ENCODE measurements around the gene TPO.

TPO gene

GRCh38 chr2:1498176-1498575 lies 84.9 kb downstream of the TPO start:
- H3K9me3 ChIP-seq (ENCODE audit: control insufficient read depth in 2 of 2, low read length in 2 of 2) = no peaks in the 10 kb centered on the region
- no peak overlapping the region for H3K9ac ChIP-seq (ENCODE audit: low read depth in 1 of 2, low read length in 2 of 2)
- no peak overlapping the region for H3K27ac ChIP-seq (ENCODE audit: low read depth in 2 of 2, low read length in 2 of 2)
- no peaks in the 10 kb centered on the region for H3K27me3 ChIP-seq (ENCODE audit: control insufficient read depth in 2 of 2, insufficient read depth in 2 of 2, low read length in 2 of 2)
- no peaks in the 10 kb centered on the region for H3K36me3 ChIP-seq (ENCODE audit: control insufficient read depth in 2 of 2, insufficient read depth in 2 of 2, low read length in 2 of 2)
- H3K4me1 ChIP-seq (ENCODE audit: control insufficient read depth in 2 of 2, insufficient read depth in 2 of 2, low read length in 2 of 2) = peaks cover 0 to 5% of the 10 kb centered on the region in 2 donors
- H3K4me3 ChIP-seq (ENCODE audit: low read length in 2 of 2) = no peak overlapping the region

- Histone ChIP-seq H3K36me3 (ENCODE audit: control insufficient read depth in 2 of 2, insufficient read depth in 2 of 2, low read length in 2 of 2) (no peaks in the 10 kb centered on the region), H3K9me3 (ENCODE audit: control insufficient read depth in 2 of 2, low read length in 2 of 2) (no peaks in the 10 kb centered on the region), H3K9ac (ENCODE audit: low read depth in 1 of 2, low read length in 2 of 2) (no peak overlapping the region), H3K27me3 (ENCODE audit: control insufficient read depth in 2 of 2, insufficient read depth in 2 of 2, low read length in 2 of 2) (no peaks in the 10 kb centered on the region), H3K4me3 (ENCODE audit: low read length in 2 of 2) (no peak overlapping the region), H3K27ac (ENCODE audit: low read depth in 2 of 2, low read length in 2 of 2) (no peak overlapping the region), H3K4me1 (ENCODE audit: control insufficient read depth in 2 of 2, insufficient read depth in 2 of 2, low read length in 2 of 2) (no peaks in the 10 kb centered on the region)
Measured at GRCh38 chr2:1499033-1499795, 86.0 kb downstream of the TPO start.

- no peaks in the 10 kb centered on the region for H3K36me3 ChIP-seq (ENCODE audit: control insufficient read depth in 2 of 2, insufficient read depth in 2 of 2, low read length in 2 of 2)
- H3K9ac ChIP-seq (ENCODE audit: low read depth in 1 of 2, low read length in 2 of 2) = no peak overlapping the region
Measured at GRCh38 chr2:1501038-1501851, 88.0 kb downstream of the TPO start.

GRCh38 chr2:1501991-1502390 lies 88.7 kb downstream of the TPO start:
- Histone ChIP-seq H3K9ac (ENCODE audit: low read depth in 1 of 2, low read length in 2 of 2) (no peak overlapping the region), H3K4me3 (ENCODE audit: low read length in 2 of 2) (no peak overlapping the region), H3K4me1 (ENCODE audit: control insufficient read depth in 2 of 2, insufficient read depth in 2 of 2, low read length in 2 of 2) (no peaks in the 10 kb centered on the region), H3K27ac (ENCODE audit: low read depth in 2 of 2, low read length in 2 of 2) (no peak overlapping the region), H3K9me3 (ENCODE audit: control insufficient read depth in 2 of 2, low read length in 2 of 2) (no peaks in the 10 kb centered on the region), H3K27me3 (ENCODE audit: control insufficient read depth in 2 of 2, insufficient read depth in 2 of 2, low read length in 2 of 2) (no peaks in the 10 kb centered on the region), H3K36me3 (ENCODE audit: control insufficient read depth in 2 of 2, insufficient read depth in 2 of 2, low read length in 2 of 2) (no peaks in the 10 kb centered on the region)

More at GRCh38 chr2:1501038-1501851, 88.0 kb downstream of the TPO start:
- Histone ChIP-seq H3K9me3 (ENCODE audit: control insufficient read depth in 2 of 2, low read length in 2 of 2) (no peaks in the 10 kb centered on the region), H3K4me1 (ENCODE audit: control insufficient read depth in 2 of 2, insufficient read depth in 2 of 2, low read length in 2 of 2) (no peaks in the 10 kb centered on the region), H3K27ac (ENCODE audit: low read depth in 2 of 2, low read length in 2 of 2) (no peak overlapping the region), H3K27me3 (ENCODE audit: control insufficient read depth in 2 of 2, insufficient read depth in 2 of 2, low read length in 2 of 2) (no peaks in the 10 kb centered on the region), H3K4me3 (ENCODE audit: low read length in 2 of 2) (no peak overlapping the region)

- no peak overlapping the region for H3K4me3 ChIP-seq (ENCODE audit: low read length in 2 of 2)
- H3K27ac ChIP-seq (ENCODE audit: low read depth in 2 of 2, low read length in 2 of 2) = no peak overlapping the region
- H3K27me3 ChIP-seq (ENCODE audit: control insufficient read depth in 2 of 2, insufficient read depth in 2 of 2, low read length in 2 of 2) = no peaks in the 10 kb centered on the region
- H3K4me1 ChIP-seq (ENCODE audit: control insufficient read depth in 2 of 2, insufficient read depth in 2 of 2, low read length in 2 of 2) = no peaks in the 10 kb centered on the region
- no peak overlapping the region for H3K9ac ChIP-seq (ENCODE audit: low read depth in 1 of 2, low read length in 2 of 2)
- H3K36me3 ChIP-seq (ENCODE audit: control insufficient read depth in 2 of 2, insufficient read depth in 2 of 2, low read length in 2 of 2) = no peaks in the 10 kb centered on the region
- no peaks in the 10 kb centered on the region for H3K9me3 ChIP-seq (ENCODE audit: control insufficient read depth in 2 of 2, low read length in 2 of 2)
Measured at GRCh38 chr2:1502891-1503304, 89.6 kb downstream of the TPO start.

- Histone ChIP-seq H3K27me3 (ENCODE audit: control insufficient read depth in 2 of 2, insufficient read depth in 2 of 2, low read length in 2 of 2) (no peaks in the 10 kb centered on the region), H3K9ac (ENCODE audit: low read depth in 1 of 2, low read length in 2 of 2) (no peak overlapping the region), H3K9me3 (ENCODE audit: control insufficient read depth in 2 of 2, low read length in 2 of 2) (no peaks in the 10 kb centered on the region), H3K4me1 (ENCODE audit: control insufficient read depth in 2 of 2, insufficient read depth in 2 of 2, low read length in 2 of 2) (no peaks in the 10 kb centered on the region), H3K4me3 (ENCODE audit: low read length in 2 of 2) (no peak overlapping the region), H3K36me3 (ENCODE audit: control insufficient read depth in 2 of 2, insufficient read depth in 2 of 2, low read length in 2 of 2) (no peaks in the 10 kb centered on the region), H3K27ac (ENCODE audit: low read depth in 2 of 2, low read length in 2 of 2) (no peak overlapping the region)
Measured at GRCh38 chr2:1503471-1504310, 90.4 kb downstream of the TPO start.

- Histone ChIP-seq H3K9ac (ENCODE audit: low read depth in 1 of 2, low read length in 2 of 2) (no peak overlapping the region), H3K4me3 (ENCODE audit: low read length in 2 of 2) (no peak overlapping the region), H3K36me3 (ENCODE audit: control insufficient read depth in 2 of 2, insufficient read depth in 2 of 2, low read length in 2 of 2) (no peaks in the 10 kb centered on the region), H3K9me3 (ENCODE audit: control insufficient read depth in 2 of 2, low read length in 2 of 2) (no peaks in the 10 kb centered on the region), H3K4me1 (ENCODE audit: control insufficient read depth in 2 of 2, insufficient read depth in 2 of 2, low read length in 2 of 2) (no peaks in the 10 kb centered on the region), H3K27me3 (ENCODE audit: control insufficient read depth in 2 of 2, insufficient read depth in 2 of 2, low read length in 2 of 2) (no peaks in the 10 kb centered on the region), H3K27ac (ENCODE audit: low read depth in 2 of 2, low read length in 2 of 2) (no peak overlapping the region)
Measured at GRCh38 chr2:1504311-1504750, 91.1 kb downstream of the TPO start.

GRCh38 chr2:1505031-1505441 lies 91.8 kb downstream of the TPO start:
- no peaks in the 10 kb centered on the region for H3K27me3 ChIP-seq (ENCODE audit: control insufficient read depth in 2 of 2, insufficient read depth in 2 of 2, low read length in 2 of 2)
- no peaks in the 10 kb centered on the region for H3K36me3 ChIP-seq (ENCODE audit: control insufficient read depth in 2 of 2, insufficient read depth in 2 of 2, low read length in 2 of 2)
- H3K4me1 ChIP-seq (ENCODE audit: control insufficient read depth in 2 of 2, insufficient read depth in 2 of 2, low read length in 2 of 2) = no peaks in the 10 kb centered on the region
- H3K4me3 ChIP-seq (ENCODE audit: low read length in 2 of 2) = no peak overlapping the region
- H3K9me3 ChIP-seq (ENCODE audit: control insufficient read depth in 2 of 2, low read length in 2 of 2) = no peaks in the 10 kb centered on the region
- H3K27ac ChIP-seq (ENCODE audit: low read depth in 2 of 2, low read length in 2 of 2) = no peak overlapping the region
- no peak overlapping the region for H3K9ac ChIP-seq (ENCODE audit: low read depth in 1 of 2, low read length in 2 of 2)

- Histone ChIP-seq H3K27me3 (ENCODE audit: control insufficient read depth in 2 of 2, insufficient read depth in 2 of 2, low read length in 2 of 2) (no peaks in the 10 kb centered on the region), H3K27ac (ENCODE audit: low read depth in 2 of 2, low read length in 2 of 2) (no peak overlapping the region), H3K4me3 (ENCODE audit: low read length in 2 of 2) (no peak overlapping the region), H3K9me3 (ENCODE audit: control insufficient read depth in 2 of 2, low read length in 2 of 2) (no peaks in the 10 kb centered on the region), H3K9ac (ENCODE audit: low read depth in 1 of 2, low read length in 2 of 2) (no peak overlapping the region), H3K4me1 (ENCODE audit: control insufficient read depth in 2 of 2, insufficient read depth in 2 of 2, low read length in 2 of 2) (no peaks in the 10 kb centered on the region), H3K36me3 (ENCODE audit: control insufficient read depth in 2 of 2, insufficient read depth in 2 of 2, low read length in 2 of 2) (no peaks in the 10 kb centered on the region)
Measured at GRCh38 chr2:1509271-1510065, 96.2 kb downstream of the TPO start.

All from mucosa of rectum (tissue), 2 donors.